Upper lobe of right lung (tissue), 1 donor: ENCODE results near the gene OR10Z1. TPM values are rescaled to one million over a fixed set of nuclear protein-coding genes. Genes with fewer than 3 reads are reported as not detected.

ENCODE experiments used
- total RNA-seq: library from RNA; stranded (reverse); fragmentation: NEBNext Ultra II Directional; extraction: Animal tissue kit (Norgen Biotek cat#: 25700); gene quantifications from one replicate; pipeline ENCODE4 v1.2.1, GENCODE V29; 2021
- donor health status: DM: no; HTN: yes; CAD: no; lungs with severe emphysema.

The OR10Z1 gene
- total RNA-seq, 1 donor from 2014 or later, result not detected

Other genes starting within 250 kb of the OR10Z1 start
- not detected for gene OR10T2, start 205.8 kb upstream of the OR10Z1 start, total RNA-seq
- not detected for gene OR10K2, start 179.0 kb upstream of the OR10Z1 start, total RNA-seq
- not detected for gene OR10K1, start 143.4 kb upstream of the OR10Z1 start, total RNA-seq
- not detected for gene OR10R2, start 133.0 kb upstream of the OR10Z1 start, total RNA-seq
- gene OR6Y1, start 50.9 kb upstream of the OR10Z1 start, total RNA-seq, result not detected
- not detected for gene OR6P1, start 34.7 kb upstream of the OR10Z1 start, total RNA-seq
- gene OR10X1, start 25.4 kb upstream of the OR10Z1 start, total RNA-seq, result not detected
- not detected for gene SPTA1, start 81.4 kb downstream of the OR10Z1 start, total RNA-seq
- not detected for gene OR6K2, start 95.4 kb downstream of the OR10Z1 start, total RNA-seq
- gene OR6K3, start 115.5 kb downstream of the OR10Z1 start, total RNA-seq, result 2.3 TPM
- gene OR6K6, start 149.5 kb downstream of the OR10Z1 start, total RNA-seq, result not detected
- gene OR6N1, start 166.9 kb downstream of the OR10Z1 start, total RNA-seq, result 2.3 TPM
- 0.72 TPM for gene OR6N2, start 175.9 kb downstream of the OR10Z1 start, total RNA-seq
- 45.5 TPM for gene MNDA, start 226.1 kb downstream of the OR10Z1 start, total RNA-seq